GM12873 (cell line): Measurements from ENCODE around the gene C19orf47.

Source experiments
- TF ChIP-seq, protein P1 (sequence below): IDR thresholded peaks from 2 replicates; pipeline ENCODE4 v1.5.1; 2012; ENCODE audit warnings: low read depth, mild to moderate bottlenecking, moderate library complexity, low read length, control low read depth; ENCODE audit not compliant: insufficient read depth; ENCODE audit errors: missing control alignments

The C19orf47 gene

DNA sequence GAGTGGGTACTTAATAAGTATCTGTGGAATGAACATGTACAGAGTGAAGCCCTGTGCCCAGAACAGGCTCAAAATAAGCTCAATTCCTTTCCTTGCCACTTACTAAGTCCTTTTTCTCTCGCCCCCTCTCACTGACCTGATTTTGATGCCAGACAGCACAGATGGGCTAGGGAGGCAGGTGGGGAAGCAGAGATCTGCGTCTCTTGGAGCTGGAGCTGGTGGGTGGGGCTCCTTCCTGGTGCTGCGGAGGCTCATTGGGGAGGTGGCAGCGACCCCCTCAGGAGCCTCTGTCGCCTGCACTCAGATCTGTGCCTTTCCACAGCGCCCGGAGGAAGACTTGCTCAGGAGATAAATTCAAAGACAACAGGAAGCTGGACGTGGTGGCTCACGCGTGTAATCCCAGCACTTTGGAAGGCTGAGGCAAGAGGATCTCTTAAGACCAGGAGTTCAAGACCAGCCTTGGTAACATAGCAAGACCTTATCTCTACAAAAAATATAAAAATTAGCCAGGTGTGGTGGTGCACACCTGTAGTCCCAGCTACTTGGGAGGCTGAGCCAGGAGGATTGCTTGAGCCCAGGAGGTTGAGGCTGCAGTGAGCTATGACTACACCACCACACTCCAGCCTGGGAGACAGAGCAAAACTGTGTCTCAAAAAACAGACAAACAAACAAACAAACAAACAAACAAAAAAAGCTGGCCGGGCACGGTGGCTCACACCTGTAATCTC lies 77.7 kb downstream of the C19orf47 start:
- TF ChIP-seq, protein P1, sequence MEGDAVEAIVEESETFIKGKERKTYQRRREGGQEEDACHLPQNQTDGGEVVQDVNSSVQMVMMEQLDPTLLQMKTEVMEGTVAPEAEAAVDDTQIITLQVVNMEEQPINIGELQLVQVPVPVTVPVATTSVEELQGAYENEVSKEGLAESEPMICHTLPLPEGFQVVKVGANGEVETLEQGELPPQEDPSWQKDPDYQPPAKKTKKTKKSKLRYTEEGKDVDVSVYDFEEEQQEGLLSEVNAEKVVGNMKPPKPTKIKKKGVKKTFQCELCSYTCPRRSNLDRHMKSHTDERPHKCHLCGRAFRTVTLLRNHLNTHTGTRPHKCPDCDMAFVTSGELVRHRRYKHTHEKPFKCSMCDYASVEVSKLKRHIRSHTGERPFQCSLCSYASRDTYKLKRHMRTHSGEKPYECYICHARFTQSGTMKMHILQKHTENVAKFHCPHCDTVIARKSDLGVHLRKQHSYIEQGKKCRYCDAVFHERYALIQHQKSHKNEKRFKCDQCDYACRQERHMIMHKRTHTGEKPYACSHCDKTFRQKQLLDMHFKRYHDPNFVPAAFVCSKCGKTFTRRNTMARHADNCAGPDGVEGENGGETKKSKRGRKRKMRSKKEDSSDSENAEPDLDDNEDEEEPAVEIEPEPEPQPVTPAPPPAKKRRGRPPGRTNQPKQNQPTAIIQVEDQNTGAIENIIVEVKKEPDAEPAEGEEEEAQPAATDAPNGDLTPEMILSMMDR, result no peak
